Activated CD4-positive, alpha-beta T cell treated with anti-CD3 and anti-CD28 coated beads for 36 hours (primary cell): ENCODE results near the gene MTOR. TPM values are rescaled to one million over a fixed set of nuclear protein-coding genes. Genes with fewer than 3 reads are reported as not detected.

ENCODE experiments used
- total RNA-seq, 2 experiments: library from RNA; stranded (reverse); gene quantifications; one replicate each; pipeline ENCODE4 v1.2.3, GENCODE V29; 2021

MTOR gene
- total RNA-seq, 2 experiments from 2014 or later = 32.3 to 36.3 TPM

Other genes starting within 250 kb of the MTOR start
- gene TARDBP, start 249.9 kb downstream of the MTOR start, total RNA-seq = 100 to 1,000 TPM; 180 to 190 TPM
- gene MASP2, start 215.3 kb downstream of the MTOR start, total RNA-seq = not detected
- gene SRM, start 202.5 kb downstream of the MTOR start, total RNA-seq = 100 to 1,000 TPM; 180 to 242 TPM
- gene EXOSC10, start 162.7 kb downstream of the MTOR start, total RNA-seq = 10 to 100 TPM; 74.3 to 89.6 TPM
- gene ANGPTL7, start 73.2 kb downstream of the MTOR start, total RNA-seq = not detected
- gene UBIAD1, start 10.6 kb upstream of the MTOR start, total RNA-seq = 10 to 100 TPM; 29.2 to 32.0 TPM
- gene DISP3, start 216.6 kb upstream of the MTOR start, total RNA-seq = under 1 TPM; 0.55 to 0.58 TPM